Activated CD4-positive, alpha-beta T cell treated with anti-CD3 and anti-CD28 coated beads, Interleukin-2, amount 50 U/mL, for 48 hours (primary cell): Measurements from ENCODE around the gene PPP3CA.

Experiments
- DNase-seq, 2 experiments: peaks; one replicate each; pipeline ENCODE4 v3.0.0-alpha.2; 2020

PPP3CA gene

DNA sequence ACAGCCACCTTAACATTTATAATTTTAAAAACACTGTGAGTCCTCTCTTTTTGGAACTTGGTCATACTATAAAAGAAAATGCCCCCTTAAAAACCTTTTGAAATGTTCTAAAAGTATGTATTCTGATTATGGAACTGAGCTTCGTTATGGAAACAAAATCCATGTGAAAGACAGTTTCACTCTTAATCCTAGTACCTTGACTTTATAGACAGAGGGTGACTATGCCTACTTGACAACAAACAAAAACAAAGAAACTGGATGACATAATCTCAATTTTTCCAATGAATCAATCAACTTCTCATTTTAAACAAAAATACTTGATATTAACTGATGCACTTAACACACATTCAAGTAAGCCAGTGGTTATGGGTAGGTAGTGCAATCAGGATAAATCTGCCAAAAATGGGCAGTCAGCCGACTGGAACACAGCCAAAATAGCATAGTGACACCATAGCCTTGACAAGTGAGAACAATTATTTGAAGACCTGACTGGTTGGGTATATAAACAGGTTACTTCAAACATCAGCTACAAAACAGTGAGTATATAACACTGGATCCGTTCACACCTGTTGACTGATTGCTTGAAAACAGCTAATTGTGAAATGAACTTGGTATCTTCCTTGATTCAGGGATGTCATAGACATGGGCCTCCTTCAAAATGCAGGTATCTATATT, 265.5 kb downstream of the PPP3CA start:
- no peak for DNase-seq

GRCh38 chr4:101081166-101081565, 266.2 kb downstream of the PPP3CA start:
- DNase-seq = no peak

- DNase-seq = no peak
Measured at GRCh38 chr4:101078950-101079349, 268.4 kb downstream of the PPP3CA start.

DNA sequence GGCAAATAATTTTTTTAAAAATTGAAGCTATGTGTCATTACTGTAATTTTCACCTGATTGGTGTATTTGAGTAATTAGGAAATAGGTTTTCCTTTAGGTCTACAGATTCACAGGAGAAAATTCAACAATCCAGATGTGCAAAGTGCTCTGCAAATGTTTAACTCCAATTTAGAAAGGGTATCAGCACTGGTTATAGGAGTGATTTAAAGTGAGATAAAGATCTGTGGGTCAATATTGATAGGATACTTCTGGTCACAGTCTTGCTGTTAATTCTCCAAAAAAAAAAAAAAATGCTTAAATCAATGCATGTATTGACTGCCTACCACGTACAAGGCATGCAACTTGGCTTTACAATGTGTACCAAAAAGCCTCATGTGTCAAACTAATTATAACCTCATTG, 271.3 kb downstream of the PPP3CA start:
- no peak for DNase-seq

GRCh38 chr4:101075536-101075935, 271.8 kb downstream of the PPP3CA start:
- DNase-seq = no peak

DNA sequence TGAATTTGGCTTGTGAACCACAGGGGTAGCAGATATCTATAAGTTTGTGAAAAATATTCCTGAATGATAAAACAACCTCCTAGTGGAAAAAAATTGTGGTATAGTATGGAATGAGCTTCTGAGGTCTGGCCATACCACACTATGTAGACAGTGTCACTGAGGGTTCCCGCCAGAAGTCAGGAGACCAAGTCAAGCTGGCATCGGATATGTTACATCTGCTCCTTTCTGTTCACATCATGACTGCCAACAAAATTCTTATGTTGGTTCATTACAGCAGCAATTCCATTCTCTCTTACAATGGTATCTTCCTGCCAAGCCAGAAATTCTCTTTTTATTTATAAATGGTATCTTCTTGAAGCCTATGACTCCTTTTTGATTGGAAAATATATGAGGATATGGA, 273.0 kb downstream of the PPP3CA start:
- DNase-seq = no peak

GRCh38 chr4:101071241-101071640, 276.1 kb downstream of the PPP3CA start:
- no peak for DNase-seq

GRCh38 chr4:101068115-101068514, 279.2 kb downstream of the PPP3CA start:
- DNase-seq = no peak

- DNase-seq = no peak
Measured at GRCh38 chr4:101067383-101067782, 279.9 kb downstream of the PPP3CA start.

DNA sequence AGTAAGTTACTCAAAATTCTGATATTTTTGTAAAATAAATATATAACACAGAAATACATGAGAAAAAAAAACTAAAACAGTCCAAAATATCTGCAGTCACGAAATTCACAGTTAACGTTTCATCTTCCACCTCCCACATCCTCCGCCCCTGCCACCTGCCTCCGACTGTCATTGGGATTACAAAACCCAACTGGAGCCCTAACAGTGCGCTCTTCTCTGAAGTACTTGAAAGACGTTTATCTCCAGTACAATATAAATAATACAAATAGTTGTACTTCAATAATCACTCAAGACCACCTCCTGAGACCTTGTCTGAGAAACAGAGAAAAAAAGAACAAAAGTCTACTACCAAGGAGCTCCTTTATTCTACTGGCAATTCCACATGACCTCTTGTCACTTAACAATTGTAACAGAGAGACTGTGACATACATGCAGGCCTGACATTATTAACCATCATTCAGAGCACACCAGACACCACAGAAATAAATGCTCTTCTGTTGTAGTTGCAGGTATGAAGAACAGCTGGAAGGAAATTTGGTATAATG, 280.6 kb downstream of the PPP3CA start:
- DNase-seq = no peak

DNA sequence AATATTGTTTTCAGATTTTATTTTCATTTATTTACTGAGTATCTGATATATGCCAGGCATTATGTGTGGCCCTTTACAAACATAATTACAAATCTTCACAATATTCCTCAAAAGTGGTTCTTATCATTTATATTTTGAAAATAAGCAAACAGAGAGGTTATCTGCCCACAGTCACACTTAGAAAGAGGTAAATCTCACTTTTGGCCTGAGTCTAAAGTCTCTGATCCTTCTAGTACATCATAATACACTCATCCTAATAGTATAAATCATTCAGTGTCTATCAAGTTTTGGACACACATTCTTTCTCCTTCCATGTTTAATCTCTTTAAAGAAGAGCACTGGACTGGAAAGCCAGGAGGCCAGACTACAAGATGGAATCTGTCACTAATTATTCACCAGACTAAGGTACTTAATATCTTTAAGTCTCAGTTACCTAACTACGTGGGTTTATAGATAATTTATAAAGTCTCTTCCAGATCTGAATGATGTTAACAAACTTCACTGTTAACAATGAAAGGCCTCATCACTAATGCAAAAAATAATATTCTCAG, 281.3 kb downstream of the PPP3CA start:
- no peak for DNase-seq

GRCh38 chr4:101065346-101065745, 282.0 kb downstream of the PPP3CA start:
- no peak for DNase-seq

DNA sequence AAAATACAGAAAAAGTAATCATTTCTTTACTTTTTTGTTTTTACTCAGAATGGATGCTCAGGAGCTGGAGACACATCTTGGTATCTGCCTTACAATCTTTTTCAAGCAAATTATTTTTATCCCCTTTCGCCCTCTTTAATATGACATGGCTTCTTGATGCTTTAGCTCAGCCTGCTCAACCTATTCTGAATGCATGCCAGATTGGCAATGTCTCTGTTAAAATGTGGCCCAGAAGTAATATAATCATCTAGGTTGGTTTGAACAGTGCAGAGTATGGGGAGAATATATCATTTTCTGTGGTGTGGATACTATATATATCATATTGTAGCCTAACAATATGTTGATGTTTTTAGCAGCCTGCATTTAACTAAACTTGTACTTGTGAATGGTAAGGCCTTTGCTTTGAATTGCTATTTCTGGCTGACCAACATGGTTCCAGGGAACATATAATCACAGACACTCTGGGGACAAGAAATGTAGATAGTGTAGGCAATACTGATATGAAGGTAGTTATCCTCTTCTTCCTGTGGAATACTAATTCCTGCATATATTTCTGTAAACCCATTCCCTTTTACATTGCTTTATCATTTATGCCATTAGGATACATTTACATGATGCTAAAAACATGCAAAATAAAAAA, 282.7 kb downstream of the PPP3CA start:
- DNase-seq = no peak

GRCh38 chr4:101055392-101055791, 291.9 kb downstream of the PPP3CA start:
- DNase-seq = no peak

DNA sequence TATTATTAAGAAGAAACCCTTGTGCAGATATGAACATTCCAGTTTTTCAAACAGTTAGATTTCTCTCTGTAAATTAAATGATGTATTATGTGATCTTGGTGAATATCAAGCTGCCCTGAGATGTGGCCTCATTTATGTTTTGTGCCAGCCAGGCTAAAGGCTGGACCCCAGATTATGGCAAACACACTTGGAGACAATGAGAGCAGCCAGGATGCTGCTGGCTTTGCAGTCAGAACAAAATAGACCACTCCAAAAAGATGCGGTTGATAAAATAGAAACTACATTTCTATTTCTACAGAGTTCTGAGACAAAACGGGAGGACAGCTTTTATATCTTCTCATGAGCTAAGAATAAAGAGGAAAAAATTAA, 296.5 kb downstream of the PPP3CA start:
- DNase-seq = no peak

DNA sequence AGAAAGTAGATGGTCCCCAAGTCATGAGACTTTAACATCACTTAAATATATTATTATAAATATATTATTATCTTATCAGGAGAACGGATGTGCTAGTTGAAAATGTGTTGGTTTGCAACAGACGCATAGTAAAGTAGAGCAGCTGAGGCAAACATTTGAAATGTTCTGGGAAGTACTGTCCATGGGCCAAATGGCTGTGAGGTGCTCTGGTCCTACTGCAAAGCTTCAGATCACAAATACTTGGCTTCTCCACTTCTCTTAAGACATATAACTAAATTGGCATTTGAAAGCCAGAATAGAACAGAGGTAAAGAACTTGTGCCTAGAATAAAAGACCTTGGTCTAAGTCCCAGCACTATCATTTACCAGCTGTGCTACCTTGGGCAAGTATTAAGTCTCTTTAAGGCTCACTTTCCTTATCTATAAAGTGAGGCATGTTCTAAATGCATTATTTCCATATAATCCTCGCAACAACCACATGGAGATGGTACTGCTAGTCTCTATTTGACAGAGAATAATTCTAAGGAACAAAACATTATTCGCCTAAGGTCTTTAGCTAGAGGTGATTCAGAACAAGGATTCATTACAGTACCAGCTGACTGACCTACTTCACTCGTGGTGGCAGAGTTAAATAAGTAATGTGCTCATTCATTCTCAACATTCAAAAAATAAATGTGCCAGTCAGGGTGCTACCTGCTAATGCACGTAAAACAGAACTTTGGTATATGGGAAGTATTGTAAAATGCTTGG, 297.1 kb downstream of the PPP3CA start:
- DNase-seq = no peak

GRCh38 chr4:101049549-101050001, 297.8 kb downstream of the PPP3CA start:
- DNase-seq = no peak

DNA sequence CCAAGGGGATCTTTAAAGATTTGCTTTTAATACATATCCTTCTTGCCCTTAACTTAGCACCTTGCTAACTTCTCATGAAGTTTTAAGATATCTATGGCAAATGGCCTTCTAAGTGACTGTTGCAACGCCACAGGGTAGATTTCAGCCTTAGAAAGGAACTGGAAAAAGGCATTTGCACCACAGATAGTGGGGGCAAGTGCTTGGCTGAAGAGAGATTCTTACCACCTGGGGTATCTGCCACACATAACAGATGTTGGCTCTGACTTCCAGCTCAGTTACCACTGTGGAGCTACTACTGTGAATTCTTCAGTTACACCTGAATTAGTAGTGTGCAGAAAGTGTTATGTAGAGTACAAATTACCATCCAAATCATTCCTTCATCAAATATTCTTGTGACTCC, 302.6 kb downstream of the PPP3CA start:
- no peak for DNase-seq

DNA sequence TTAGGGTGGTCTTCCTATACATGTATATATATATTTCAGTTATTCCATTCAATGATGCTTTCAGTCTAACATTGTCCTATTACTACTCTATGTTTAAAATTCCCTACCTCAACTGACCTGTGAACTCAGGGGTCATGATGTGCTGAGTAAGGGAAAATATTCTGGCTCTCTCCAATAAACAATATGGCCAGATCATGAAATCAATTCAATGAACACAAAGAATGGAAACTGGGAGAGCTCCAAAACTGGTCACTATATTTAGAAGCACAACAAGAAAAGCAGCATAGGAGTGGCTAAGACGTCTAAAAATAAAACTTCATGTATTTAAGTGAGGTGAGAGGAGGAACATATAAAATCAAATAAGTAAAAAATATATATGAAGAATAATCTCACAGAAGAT, 304.5 kb downstream of the PPP3CA start:
- DNase-seq = no peak

- DNase-seq = no peak
Measured at GRCh38 chr4:101040776-101041175, 306.6 kb downstream of the PPP3CA start.

GRCh38 chr4:101039367-101039766, 308.0 kb downstream of the PPP3CA start:
- DNase-seq = peak; percentile 43 to 63

DNA sequence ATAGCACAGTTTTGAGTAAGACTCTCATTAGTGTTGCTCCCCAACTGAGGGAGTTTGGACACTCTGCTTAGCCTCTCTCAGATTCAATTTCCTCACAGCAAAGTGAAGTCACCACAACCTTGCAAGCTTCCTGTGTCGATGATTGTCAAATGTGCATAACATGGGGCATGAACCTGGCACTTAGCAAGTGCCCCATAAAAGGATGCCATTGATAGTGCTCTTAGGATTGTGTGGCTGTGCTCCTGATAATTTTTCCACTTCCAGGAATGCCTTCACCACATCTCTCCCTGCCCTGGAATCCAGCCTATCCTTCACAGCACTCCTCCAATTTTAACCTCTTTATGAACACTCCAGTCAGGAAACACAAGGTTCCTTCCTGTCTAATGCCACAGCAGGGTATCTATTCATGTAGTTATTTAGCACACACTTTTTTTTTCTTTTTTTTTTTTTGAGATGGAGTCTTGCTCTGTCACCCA, 309.4 kb downstream of the PPP3CA start:
- no peak for DNase-seq

DNA sequence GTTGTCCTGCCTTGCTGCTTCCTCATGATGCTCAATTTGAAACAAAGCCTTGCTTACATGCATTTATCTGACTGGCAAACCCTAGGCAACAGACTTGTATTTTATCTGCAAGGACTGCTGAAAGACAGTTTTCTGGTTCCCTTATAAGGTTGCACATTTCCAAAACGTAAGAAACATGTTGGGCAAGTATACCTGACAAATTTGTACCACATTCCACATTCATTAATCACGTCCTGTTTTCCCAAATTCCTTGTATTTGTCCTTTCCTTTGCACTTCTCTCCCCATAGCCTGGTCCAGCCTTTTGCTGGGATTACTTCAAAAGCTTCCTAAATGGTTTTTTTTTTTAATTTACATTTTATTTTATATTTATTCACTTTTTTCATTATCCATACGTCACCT, 310.1 kb downstream of the PPP3CA start:
- no peak for DNase-seq
